HG03354 (cell line): ENCODE measurements around the gene TANC2.

Experiments used
- ATAC-seq: cut with Tn5 transposase; IDR thresholded peaks from one replicate; pipeline ENCODE4 v1.9.1; 2021; ENCODE audit warnings: mild to moderate bottlenecking; ENCODE audit not compliant: unreplicated experiment, poor library complexity, severe bottlenecking

TANC2 gene

GRCh38 chr17:62965686-62966425 lies at the start of gene TANC2:
Gene TANC2 (plus strand): TSS chr17:62966235. CDS start chr17:63009560, 43,325 bp downstream.
- peak; percentile 65 for ATAC-seq

GRCh38 chr17:62916684-62917571 lies 49.1 kb upstream of the TANC2 start:
- ATAC-seq = no peak

- ATAC-seq = no peak
Observed at GRCh38 chr17:62919388-62919787, 46.6 kb upstream of the TANC2 start.

DNA sequence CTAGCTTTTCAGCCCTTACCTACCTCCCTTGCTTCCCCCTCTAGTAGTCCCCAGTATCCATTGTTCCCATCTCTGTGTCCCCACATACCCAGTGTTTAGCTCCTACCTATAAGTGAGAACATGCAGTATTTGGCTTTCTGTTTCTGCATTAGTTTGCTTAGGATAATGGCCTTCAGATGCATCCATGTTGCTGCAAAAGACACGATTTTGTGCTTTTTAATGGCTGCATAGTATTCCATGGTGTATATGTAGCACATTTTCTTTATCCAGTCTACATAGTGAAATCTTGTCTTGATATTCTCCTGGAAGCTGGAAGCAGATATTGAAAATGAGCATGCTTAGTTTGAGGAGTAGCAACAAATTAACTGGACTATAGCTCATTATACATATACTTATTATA lies 45.7 kb upstream of the TANC2 start:
- ATAC-seq = no peak

DNA sequence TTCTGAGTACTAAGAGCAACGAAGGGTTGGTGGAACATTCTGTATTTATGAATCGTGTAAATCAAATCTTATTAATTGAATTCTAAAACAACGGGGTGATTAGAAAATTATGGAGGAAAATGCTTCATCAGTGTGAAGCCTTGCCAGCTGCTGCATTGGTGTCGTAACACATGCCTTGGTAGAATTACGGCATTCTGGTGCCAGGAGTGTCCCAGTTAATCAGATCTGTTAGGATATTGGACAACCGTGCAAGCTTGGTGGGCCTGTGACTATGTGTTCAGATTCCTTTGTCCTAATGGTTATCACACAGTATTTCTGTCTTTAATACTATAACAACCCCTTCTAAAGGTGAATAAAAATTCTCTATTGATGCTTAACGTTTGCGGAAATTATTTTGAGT lies 44.2 kb upstream of the TANC2 start:
- ATAC-seq = no peak

DNA sequence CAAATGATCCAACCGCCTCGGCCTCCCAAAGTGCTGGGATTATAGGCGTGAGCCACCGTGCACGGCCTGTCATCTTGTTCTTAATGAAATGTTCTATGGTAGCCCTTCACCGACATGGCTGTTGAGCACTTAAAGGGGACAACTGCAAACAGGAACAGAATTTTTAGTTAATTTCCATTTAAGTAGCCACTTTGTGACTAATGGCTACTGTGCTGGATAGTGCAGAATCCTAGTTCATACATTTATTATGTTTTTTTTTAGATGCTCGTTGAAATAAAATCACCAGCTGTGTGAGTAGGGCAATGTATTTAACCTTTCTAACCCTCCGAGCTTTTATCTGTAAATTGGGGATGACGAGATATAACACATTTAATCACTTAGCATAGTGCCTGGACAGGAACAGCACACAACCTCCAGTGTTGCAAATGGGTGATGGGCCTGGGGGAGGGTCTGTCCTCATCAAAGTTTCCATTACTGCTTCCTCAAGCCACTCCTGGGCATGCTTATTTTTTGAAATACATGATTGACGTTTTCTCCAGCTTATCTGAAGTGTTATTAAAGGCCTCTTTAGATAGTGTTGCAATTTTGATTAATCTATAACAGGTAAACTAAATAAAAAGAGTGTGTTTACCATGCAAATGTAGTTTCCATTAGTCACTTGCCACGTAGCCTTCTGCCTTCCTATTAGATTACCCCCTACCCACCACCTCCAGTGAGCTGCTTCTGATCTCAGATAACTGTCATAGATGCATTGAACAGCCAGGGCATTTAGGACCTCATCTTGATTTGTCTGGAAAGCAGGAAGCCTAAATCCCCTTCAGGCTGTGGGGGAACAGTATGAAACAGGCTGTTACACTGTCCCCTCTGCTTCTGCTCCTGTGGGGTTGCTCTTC lies 42.5 kb upstream of the TANC2 start:
- no peak for ATAC-seq

DNA sequence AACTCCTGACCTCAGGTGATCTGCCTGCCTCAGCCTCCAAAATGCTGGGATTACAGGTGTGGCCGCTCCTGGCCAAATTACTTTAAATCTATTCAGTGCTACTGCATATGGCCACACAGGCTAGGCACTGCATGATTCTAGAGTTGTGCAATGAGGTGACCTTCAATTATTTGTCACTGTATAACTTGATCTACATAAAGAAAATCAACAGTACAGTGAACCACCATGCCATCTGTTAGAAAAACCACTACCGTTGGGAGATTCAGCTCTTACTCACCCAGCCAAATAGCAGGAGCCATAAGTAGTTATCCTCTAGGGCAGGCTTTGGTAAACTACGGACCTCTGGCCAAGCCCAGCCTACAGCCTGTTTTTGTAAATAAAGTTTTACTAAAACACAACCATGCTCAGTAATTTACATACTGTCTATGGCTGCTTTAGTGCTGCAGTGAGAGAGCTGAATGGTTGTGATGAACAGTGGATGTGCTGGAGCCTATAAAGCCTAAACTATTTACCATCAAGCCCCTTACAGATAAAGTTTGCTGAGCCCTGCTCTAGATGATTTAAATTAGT lies 40.7 kb upstream of the TANC2 start:
- ATAC-seq = no peak

DNA sequence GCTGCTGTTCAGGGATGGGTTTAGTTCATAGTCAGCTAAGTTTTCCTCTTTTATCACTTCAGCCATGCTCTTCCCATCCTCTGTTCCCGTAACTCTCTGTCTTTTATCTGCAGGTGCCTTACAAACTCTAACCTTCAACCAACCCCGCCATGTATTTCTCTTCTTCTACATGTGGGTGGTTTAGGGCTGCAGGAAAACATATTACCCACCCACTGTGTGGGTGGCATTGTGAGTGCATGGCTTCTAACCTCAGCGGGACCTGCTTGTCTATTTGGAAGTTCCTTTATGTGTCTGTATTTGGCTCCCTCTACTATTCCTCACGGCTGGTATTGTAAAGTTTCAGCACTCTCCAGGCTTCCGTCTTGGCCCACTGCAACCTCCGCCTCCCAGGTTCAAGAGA lies 39.0 kb upstream of the TANC2 start:
- ATAC-seq = no peak

GRCh38 chr17:62929320-62929719 lies 36.7 kb upstream of the TANC2 start:
- ATAC-seq = no peak

DNA sequence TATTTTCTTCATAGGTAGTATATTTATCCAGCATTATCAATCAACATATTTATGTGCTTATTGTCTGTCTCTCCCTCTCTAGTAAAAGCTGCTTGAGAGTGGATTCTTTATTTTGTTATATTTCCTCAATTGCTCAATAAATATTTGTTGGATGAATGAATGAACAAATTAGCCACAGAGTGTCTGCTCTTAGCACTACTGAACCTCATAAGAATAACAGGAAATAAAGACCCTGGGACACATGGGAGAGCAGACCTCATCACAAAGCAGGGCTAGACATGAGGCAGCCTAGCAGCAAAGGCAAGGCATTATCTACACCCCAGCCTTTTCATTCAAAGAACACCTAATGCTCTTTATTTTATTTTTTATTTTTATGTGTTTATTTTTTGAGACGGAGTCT lies 34.9 kb upstream of the TANC2 start:
- no peak for ATAC-seq

- ATAC-seq = no peak
Observed at GRCh38 chr17:62933501-62934385, 32.3 kb upstream of the TANC2 start.

GRCh38 chr17:62935098-62935497 lies 30.9 kb upstream of the TANC2 start:
- no peak for ATAC-seq

DNA sequence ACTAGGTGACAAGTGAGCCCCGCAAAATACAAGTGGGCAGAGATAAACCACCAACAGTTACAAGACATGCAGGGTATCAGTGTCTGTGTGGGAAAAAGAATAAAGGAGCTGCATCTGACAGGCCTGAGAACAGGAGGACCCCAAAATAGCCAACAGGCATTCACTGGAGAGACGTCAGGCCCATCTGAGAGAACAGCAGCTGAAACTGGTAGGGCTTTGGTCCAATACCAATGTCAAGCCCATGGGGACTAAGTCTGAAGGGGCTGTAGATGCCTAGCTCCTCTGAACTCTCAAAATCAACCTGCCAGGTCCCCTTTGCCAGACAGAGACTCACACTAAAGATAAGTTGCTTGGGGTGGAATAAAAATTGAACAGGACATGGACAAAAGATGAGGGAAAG lies 30.5 kb upstream of the TANC2 start:
- ATAC-seq = no peak

DNA sequence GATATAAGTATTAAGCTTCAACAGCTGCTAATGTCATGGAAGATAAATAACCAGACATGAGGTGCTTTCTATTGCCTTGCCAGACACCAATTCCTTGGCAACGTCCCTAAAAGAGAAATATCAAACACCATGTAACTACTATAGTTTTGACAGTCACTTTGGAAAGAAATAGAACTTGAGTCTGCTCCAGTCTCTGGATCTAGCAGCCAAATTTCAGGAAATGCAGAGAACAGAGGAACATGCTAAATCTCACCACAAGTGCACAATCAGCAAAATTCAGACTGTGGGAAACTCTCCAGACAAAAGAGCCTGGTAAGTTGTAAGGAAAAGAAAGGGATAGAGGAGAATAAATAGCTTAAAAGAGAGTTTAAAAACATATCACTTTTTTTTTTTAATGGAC lies 28.4 kb upstream of the TANC2 start:
- no peak for ATAC-seq

GRCh38 chr17:62941358-62941991 lies 24.6 kb upstream of the TANC2 start:
- ATAC-seq = no peak

GRCh38 chr17:62948370-62948769 lies 17.7 kb upstream of the TANC2 start:
- no peak for ATAC-seq

DNA sequence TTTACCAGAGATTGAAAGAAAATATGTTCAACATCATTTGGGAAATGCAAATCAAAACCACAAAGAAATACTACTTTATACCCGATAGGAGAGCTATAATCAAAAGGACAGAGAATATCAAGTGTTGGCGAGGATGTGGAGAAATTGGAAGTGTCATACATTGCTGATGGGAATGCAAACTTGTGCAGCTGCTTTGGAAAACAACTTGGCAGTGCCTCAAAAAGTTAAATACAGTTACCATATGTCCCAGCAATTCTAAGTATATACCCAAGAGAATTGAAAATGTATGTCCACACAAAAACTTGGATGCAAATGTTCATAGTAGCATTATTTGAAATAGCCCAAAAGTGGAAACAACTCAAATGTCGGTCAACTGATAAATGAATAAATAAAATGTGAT lies 17.0 kb upstream of the TANC2 start:
- ATAC-seq = no peak

- ATAC-seq = no peak
Observed at GRCh38 chr17:62950067-62950466, 16.0 kb upstream of the TANC2 start.
